DMS 273 treated with DMSO at 0.1 percent for 48 hours (cell line): ENCODE data around the gene MAPK8.
"Not testable (repeated sequence)": the region's sequence is repeated elsewhere in the genome, so short reads cannot be mapped to it uniquely, and the experiment has no call there.

Experiments
- DNase-seq: peaks from one replicate; lab custom pipeline; 2025; lab: John Stamatoyannopoulos, UW

Gene MAPK8

GRCh38 chr10:48418189-48418788 lies 111.8 kb downstream of the MAPK8 start:
- DNase-seq, result no peak

DNA sequence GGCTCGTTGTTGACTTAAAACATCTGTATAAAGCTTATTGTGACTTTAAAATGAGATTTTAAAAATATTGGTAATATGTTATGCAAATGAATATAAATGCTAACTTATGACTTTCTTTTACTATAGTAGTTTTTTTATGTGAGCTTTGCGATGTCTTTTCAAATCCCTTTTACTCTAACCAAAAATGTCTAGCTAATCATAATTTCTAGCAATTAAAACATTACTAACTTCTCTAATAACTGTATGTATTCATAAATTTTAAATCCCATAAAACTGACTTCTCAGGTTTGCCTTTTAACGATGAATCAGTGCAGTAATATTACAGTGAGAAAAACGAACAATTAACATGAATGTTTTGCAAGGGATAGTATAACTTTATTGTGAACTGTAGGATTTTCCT lies 113.2 kb downstream of the MAPK8 start:
- DNase-seq, result no peak

- DNase-seq, result not testable (repeated sequence)
These were observed 115.4 kb downstream of the MAPK8 start for GRCh38 chr10:48421862-48422261.

GRCh38 chr10:48423884-48424283 lies 117.4 kb downstream of the MAPK8 start:
- DNase-seq, result no peak

GRCh38 chr10:48428896-48429295 lies 122.4 kb downstream of the MAPK8 start:
- DNase-seq, result no peak

DNA sequence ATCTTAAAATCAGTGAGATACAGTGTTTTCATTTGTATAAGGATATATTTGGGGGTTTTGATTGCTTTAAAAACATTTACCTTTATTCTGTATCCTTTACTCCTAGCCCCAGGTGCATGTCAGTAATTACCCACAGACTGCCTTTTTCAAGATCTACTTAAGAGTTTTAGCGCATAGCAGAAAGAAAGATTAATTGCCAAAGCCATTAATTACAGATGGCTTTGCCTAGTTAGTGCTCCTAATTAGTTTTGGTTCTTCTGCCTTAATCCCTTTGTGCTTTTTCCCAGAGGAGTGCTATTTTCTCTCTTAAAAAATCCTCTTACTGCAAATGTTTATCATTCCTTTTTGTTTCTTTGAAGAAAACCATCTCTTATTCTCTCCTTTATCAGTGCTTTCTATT lies 122.8 kb downstream of the MAPK8 start:
- no peak for DNase-seq

GRCh38 chr10:48430402-48430993 lies 124.0 kb downstream of the MAPK8 start:
- no peak for DNase-seq

- DNase-seq, result no peak
These were observed 125.4 kb downstream of the MAPK8 start for GRCh38 chr10:48431871-48432270.

- no peak for DNase-seq
These were observed 131.1 kb downstream of the MAPK8 start for GRCh38 chr10:48437546-48437945.

DNA sequence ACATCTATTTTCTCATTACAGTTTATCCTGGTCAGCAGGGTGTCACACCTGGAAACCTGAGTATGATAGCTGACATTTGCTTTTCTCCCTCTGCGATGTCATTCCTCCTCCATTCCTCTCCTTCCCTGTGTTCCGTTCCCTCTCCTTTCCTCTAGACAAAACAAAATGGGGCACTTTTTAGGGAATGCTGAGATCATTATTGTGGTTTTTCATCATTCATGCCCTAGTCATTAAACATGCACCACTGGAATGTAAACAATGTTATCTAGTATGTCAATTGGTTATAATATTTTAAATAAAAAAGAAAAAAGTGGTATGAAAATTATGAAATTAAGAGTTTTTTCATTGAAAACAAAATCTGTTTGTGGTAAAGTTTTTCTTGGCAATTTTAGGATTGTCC lies 132.6 kb downstream of the MAPK8 start:
- no peak for DNase-seq

DNA sequence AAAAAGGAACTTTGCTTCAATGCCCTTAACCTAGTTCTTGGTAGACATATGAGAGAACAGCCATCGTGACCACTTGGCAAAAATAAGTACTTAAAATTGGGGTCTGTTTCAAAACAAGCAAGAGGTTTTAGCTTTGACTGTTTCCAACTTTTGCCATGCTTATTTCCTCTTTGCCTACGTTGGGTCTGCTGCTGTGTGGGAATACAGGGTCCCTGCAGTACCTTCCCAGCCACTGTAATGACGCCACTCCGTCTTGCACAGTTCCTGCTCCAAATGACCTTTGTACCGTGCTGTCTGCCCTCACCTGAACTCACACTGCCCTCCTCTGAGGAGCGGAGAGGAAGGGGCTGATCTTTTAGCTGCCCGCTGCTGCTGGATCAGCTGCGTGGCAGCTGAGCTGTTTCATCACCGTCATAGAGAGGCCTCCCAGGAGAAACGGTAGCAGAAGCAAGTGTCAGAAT lies 133.1 kb downstream of the MAPK8 start:
- DNase-seq, result no peak

GRCh38 chr10:48440771-48441170 lies 134.3 kb downstream of the MAPK8 start:
- DNase-seq, result no peak

DNA sequence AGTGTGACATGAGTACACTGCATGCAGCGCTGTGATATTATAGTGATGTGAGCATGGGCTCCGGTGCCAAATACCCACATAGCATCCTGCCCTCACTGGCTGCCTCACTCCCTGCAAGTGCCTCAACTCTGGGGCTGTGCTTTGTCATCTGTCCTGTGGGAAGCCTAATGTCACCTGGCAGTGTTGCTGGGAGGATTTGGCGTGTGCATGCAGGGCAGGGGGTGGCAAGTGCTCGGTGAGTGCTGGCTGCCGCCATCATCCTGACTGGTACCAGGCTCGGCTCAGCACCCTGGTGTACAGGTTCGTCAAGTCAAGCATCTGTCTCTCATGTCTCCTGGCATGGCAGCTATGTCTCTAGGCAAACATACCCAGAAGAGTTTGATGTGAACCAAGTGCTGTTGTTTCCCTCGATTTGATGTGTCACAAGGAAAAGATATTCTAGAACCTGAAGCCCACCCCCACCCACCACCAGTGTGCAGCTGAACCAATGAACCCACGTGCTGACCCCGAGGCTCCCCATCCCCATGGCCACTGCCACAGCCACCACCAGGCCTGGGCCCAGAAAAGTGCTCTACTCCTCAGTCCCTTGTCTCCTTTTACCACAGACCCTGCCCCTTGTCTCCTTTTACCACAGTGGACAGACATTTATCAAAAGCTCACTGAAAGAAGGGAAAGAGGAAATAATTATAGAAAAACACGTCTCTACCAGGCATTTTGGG lies 135.8 kb downstream of the MAPK8 start:
- DNase-seq, result no peak

DNA sequence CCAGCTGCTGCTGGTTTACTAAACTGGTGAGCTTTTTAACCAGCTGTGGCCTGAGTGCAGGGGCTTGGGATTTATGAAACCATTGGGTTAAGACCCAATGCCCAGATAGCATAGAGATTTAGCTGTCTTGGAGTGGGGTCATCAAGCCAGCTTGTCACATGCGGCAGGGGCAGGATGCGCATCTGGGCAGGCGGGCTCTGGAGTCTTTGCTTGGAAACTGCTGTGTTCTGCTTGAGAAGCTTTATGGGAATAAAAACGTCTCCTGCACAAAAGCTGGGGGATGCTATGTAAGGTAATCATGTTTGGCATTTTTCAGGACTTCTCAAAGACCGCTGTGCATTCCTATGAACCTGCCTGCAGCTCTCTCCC lies 136.3 kb downstream of the MAPK8 start:
- no peak for DNase-seq

DNA sequence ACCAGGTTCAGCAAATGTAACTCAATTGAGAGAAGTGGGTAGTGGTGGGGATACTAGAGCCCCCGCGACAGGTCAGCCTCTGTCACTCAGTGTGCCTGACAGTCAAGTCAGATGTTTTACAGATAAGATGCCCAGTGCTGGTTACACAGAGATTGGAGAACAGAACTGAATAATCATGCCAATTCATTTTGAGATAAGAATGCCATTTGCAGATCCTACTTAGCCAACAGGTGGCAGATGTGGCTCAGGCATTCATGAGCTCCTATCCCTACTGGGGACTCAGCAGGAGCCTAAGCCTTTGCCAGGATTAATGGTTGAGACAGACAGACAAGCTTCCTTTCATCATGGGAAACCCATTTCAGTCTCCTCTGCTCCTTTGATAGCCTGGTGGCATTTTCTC lies 137.8 kb downstream of the MAPK8 start:
- peak; percentile 32 for DNase-seq

DNA sequence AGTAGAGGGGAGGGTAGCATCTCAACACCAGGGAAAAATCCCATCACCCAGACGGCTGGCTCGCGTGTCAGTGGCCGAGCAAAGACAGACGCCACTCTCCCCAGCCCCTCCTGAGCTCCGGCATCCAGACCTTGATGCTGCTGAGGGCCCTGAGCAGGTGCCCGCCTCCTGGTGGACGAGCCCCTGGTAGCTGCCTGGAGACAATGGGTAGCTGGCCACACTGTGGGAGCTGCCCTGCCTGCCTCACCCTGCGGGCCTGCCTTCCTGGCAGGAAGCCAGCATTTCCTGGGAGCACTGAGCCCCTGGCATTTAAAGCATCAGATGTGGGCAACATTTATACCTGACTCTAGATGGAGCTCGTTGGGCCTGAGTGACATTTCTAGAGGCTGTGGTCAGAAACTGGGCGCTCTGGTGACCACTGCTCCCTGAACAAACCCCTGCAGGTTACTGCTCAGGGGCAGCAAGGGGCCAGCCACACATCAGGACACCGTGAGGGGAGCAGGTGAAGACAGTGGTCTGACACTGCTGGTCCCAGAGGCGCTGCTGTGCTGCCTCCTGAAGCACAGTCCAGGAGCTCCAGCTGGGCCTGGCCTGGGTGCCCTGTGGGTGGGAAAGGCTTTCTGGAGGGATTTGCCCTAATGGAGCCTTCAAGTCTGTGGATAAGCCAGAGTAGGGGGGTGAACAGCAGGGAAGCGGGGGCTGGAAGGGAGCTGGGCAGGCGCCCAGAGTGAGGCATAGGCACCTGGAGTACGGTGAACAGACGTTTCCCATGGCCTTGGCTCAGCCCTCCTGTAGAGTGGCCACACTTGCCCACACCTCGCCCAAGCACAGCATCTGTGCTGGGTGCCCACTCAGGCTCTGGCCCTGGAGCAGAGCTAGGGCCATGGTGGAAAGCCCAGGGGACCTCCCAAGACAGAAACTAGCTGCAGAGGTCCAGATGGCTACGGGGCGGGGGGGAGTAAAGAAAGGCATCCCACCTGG lies 138.7 kb downstream of the MAPK8 start:
- DNase-seq, result peak; percentile 13

GRCh38 chr10:48445932-48446331 lies 139.5 kb downstream of the MAPK8 start:
- no peak for DNase-seq

GRCh38 chr10:48446785-48447184 lies 140.3 kb downstream of the MAPK8 start:
- no peak for DNase-seq

GRCh38 chr10:48447356-48448215 lies 141.1 kb downstream of the MAPK8 start:
- DNase-seq, result no peak

- DNase-seq, result no peak
These were observed 142.3 kb downstream of the MAPK8 start for GRCh38 chr10:48448796-48449195.

DNA sequence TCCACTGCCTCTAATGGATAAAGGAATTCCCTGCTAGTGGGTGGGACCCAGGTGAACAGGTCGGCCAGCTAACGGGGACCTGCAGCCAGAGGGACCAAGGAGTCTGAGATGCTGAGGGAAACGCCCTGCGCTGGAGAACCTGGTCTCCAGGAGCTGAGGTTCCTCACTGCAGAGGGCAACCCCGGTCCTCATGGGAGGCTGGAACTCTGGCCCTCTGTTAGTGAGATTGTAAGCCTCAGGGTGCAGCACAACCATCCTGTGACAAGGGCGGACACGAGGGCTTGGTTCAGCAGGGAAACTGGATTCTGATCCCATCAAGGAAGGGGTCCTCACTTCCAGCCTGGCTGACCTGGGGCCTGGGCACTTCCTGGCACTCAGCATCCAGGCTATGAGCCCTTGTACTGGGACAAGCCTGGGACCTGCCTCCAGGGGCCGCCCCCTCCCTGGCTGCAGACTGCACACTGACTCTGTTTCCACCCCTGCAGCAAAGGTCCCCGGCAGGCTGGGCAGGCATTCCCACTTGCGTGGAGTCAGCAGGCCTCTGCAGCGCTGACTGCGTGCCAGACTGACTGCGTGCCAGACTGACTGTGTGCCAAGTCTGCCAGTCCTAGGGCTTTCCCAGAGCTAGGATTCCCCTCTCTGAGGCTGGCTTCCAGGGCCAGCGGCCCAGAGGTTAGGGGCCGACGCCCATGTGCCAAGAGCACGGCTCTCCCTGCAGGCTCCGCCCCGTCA lies 143.2 kb downstream of the MAPK8 start:
- DNase-seq, result no peak
